ENCODE data around the gene MAML2. TPM values are rescaled to one million over a fixed set of nuclear protein-coding genes. Genes with fewer than 3 reads are reported as not detected.

MAML2 gene
- polyA plus RNA-seq, 3 donors, result 30.0 to 33.8 (median 30.9) TPM

- no peak for DNase-seq (ENCODE audit: low read depth in 3 of 3, low spot score in 2 of 3)
These were observed 232.7 kb downstream of the MAML2 start for GRCh38 chr11:96110302-96110701.

DNA sequence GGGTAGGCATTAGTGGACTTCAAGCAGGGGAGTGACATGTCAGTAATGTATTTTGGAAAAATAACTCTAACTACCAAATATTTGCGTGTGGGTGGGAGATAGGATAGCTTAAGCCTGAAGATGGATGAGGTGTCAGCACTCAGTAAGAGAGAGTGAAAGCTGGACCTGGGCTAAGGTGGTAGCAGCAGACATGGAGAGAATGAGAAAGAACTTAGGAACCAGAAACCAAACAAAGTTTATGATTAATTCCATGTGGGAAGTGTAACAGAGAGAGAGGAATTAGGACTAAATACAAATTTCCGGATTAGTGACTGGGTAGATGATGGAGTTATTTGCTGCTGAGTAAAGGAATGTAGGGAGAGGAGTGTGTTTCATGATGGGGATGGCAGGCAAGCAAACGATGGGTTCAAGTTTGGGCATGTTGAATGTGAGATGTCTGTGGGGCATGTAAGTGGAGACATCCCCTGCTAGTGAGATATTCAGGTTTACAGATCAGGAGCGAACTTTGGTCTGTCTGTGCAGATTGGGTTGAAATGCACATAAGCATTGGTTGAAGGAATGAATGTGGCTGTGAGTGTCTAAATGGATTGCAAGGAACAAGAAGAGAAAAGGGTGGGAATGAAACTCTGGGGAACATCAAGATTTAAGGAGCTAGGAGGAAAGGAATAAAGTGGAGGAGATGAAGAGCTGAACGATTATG, 233.5 kb downstream of the MAML2 start:
- DNase-seq (ENCODE audit: low read depth in 3 of 3, low spot score in 2 of 3), result no peak

DNA sequence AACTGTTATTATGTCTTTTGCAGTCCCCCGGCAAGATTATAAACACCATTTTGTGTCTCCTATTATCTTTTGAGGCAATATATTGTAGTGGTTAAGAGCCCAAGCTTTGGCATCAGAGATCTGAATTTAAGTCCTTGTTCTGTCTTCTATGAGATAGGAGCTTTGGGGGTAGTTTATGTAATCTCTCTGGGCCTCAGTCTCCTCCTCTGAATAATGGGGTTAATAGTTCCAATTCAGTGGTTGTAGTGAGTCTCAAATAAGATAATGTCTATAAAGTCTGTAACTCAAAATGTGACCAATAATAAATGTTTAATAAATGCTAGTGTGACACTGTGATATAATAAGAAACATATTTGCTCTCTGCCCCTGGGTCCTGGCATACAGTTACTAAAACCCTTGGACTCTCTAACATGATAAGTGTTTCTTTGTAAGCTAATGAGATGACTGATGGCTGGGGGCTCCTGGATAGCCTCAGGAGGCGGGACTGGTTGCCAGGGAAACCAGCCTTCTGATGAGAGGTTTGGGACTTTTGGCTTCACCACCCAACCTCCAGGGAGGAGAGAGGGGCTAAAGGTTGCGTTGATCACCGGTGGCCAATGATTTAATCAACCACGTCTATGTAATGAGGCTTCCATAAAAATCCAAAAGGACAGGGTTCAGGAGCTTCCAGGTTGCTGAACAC, 235.7 kb downstream of the MAML2 start:
- no peak for DNase-seq (ENCODE audit: low read depth in 3 of 3, low spot score in 2 of 3)

- no peak for DNase-seq (ENCODE audit: low read depth in 3 of 3, low spot score in 2 of 3)
These were observed 236.3 kb downstream of the MAML2 start for GRCh38 chr11:96106645-96107044.

- no peak for DNase-seq (ENCODE audit: low read depth in 3 of 3, low spot score in 2 of 3)
These were observed 237.1 kb downstream of the MAML2 start for GRCh38 chr11:96105944-96106343.

DNA sequence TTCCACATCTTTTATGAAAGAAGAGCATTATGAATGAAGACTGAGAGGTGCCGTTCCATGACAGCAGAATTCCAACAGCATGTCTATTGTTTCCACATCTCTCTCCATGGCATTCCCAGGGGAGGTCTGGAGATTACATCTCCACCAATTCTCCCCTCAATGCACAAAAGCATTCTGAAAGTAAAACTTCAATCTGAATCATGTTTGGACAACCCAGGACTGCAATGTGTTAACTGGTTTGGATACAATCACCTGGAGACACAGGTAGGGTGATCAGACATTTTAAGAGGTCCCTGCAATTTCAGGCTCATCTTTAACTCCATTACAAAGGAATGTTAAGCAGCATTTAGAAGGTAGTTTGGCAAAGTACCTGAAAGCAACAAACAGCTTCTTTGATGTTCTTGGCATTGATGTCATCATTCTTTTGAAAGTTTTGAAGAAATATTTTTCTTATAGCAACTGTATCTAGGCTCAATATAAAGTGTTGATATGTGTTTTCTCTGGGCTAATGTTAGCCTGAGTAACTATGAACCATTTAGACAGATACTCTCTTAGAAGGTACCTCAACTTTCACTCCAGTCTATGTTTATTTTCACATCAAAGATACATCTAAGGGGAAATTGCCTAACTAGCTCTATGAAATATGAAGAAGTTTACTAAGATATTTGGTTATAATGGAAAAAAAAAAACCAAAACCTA, 237.6 kb downstream of the MAML2 start:
- no peak for DNase-seq (ENCODE audit: low read depth in 3 of 3, low spot score in 2 of 3)

DNA sequence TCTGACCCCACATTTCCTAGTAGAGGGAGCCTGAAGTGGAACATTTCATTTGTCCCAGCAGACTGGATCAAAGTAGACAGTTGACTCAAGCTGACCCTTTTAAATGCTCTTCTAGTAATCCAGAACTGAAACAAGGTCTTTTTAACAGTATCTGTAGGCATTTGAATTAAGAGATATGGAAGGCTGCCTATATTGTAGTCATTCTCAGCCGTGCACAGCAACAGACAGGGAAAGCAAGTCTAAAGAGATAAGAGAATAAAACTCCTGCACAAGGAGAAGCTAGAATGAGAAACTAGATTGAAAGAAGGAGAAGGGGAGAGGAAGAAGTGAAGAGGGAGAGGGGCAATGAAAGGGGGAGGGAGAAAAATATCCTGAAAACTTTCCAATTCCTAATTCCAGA, 238.5 kb downstream of the MAML2 start:
- DNase-seq (ENCODE audit: low read depth in 3 of 3, low spot score in 2 of 3), result no peak

DNA sequence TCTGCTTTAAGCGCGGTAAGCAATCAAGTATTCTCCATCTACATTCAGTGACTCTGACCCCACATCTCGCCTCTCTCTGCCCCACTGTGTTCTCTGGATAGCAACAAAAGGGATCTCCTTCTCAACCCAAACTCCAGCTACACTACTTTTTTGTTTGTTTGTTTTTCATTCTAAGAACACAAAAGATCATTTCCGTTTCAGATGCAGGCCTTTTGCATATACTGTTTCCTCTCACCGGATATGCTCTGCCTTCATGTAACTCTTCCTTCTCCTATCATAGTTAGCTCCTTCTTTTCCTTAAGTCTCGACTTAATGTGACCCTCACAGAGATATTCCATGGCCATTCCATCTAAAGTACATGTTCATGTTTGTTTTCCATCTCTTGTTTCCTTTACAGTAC, 239.3 kb downstream of the MAML2 start:
- DNase-seq (ENCODE audit: low read depth in 3 of 3, low spot score in 2 of 3), result no peak

DNA sequence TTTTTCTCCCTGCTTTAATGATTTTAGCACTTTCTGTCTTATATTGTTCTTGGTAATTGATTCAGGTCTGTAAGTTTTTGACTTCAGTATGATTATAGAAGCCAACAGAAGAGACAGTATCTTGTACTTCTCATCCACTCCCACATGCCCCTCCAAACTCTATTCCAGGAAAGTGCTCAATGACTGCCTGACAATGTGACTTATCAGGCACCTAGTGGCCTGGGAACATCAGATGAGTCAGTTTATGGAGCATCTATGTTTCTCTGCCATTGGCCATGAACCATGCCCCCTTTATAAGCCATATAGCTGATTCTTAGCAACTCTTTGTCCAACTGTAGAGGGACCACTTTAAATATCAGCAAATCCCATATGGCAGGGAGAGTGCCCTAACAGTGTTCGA, 239.9 kb downstream of the MAML2 start:
- no peak for DNase-seq (ENCODE audit: low read depth in 3 of 3, low spot score in 2 of 3)

DNA sequence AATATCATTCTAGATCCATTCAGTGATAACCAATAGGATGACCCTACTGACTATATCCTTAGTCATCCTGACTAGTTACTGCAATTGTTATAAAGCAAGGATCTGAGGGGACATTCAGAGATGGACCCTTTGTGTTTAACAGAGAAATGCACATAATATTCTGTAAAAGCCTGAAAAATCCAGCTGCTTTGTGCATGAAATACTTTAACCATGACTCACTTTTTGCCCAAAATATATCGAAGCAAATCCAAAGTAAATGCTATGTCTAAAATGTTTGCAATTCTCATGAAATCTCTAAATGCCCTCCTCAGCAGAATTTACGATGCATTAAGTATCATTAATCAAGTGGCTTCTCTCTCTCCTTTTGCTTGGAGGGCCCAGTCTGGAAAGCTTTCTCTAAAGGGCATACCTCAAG, 240.3 kb downstream of the MAML2 start:
- DNase-seq (ENCODE audit: low read depth in 3 of 3, low spot score in 2 of 3), result no peak

DNA sequence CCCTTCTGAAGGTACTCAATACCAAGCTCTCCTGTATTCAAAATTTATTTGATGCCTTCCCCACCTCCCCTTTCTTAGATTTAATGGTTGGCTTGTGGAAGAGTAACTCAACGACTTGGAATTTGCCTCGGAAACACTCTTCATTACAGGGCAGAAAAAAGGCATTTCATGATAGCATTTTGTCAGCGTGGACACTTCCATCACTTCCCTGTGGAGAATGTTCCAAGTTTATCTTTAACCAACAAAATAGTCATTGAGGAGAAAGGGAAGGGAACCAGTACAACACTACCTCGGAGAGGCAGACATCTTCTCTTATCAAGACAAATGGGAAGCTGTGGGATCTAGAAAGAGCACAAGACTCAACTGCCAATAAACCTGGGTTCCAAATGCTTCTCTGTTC, 241.8 kb downstream of the MAML2 start:
- no peak for DNase-seq (ENCODE audit: low read depth in 3 of 3, low spot score in 2 of 3)

DNA sequence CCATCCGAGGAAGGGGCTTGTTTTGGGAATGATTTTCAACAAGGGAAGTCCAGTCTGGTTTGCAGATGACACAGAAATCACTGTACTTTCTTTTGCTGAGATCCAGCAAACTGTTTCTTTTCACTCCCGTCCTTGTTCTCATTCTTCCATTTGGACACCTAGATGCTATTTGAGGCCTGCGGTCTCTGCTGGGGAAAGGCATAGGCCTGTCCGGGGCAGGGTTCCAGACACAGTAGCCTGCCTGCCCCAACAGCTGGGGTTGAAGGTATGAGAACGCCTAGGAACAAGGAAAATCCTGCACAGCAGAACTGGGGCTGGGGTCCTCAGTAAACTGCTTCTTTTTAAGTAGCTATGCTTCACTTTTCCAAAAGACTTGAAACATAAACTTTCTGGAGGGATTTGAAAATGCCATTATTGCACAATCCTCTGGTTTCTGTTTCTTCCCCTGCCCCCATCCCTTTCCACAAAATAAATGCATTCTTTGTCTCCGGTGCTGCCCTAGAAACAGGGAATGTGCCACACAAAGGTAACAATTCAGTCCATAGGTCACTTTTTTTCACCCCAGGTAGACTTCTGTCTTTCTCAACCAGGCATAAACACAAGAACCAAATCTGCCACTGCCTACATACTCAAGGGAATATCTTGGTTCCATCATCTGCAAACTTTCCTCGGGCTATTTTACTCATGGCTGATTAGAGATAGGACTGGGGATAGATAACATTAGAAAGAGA, 244.3 kb downstream of the MAML2 start:
- DNase-seq (ENCODE audit: low read depth in 3 of 3, low spot score in 2 of 3), result no peak

DNA sequence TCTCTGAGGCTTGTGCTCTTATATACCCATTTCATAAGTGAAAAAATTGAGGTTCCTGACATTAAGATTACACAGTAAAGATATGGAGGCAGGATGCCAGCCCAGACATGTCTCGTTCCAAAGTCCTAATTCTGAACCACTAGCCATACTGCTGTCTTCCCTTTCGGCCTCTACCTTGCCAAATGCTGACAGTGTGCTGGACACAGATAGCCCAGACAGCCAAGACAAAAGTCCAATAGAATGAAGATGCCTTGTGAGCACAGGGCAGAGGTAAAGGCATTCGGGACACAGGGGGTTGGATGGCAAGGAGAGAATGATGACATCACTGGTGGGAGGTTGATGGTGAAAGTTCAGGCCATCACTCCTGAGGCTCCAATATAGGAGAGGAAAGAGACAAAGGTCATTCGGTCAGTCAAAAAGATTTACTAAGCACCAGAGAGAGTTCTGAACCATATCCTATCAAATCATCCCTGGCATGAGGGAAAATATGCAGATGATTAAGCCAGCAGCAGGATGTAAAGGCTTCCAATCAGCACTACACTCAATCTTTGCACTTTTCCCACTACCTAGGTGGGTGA, 245.1 kb downstream of the MAML2 start:
- DNase-seq (ENCODE audit: low read depth in 3 of 3, low spot score in 2 of 3), result no peak

DNA sequence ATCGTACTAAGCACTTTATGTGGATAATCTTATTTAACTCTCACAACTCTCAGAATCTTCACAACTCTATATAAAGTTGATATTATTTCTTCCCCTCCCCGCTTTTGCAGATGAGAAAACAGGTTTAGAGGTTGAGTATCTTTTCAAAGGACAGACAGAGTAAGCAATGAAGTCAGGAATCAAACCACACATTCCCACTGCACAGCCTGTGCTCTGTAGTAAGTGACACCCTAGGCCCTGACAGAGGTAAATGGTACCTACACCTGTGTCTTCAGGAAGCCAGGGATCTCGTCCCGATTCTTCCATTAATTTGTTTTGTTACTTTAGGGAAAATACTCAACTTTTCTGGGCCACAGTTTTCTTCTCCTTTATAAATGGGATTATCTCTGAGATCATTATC, 246.6 kb downstream of the MAML2 start:
- no peak for DNase-seq (ENCODE audit: low read depth in 3 of 3, low spot score in 2 of 3)

GRCh38 chr11:96095884-96096303, 247.1 kb downstream of the MAML2 start:
- DNase-seq (ENCODE audit: low read depth in 3 of 3, low spot score in 2 of 3), result no peak

GRCh38 chr11:96094156-96094555, 248.8 kb downstream of the MAML2 start:
- no peak for DNase-seq (ENCODE audit: low read depth in 3 of 3, low spot score in 2 of 3)

GRCh38 chr11:96092511-96092910, 250.5 kb downstream of the MAML2 start:
- no peak for DNase-seq (ENCODE audit: low read depth in 3 of 3, low spot score in 2 of 3)

- DNase-seq (ENCODE audit: low read depth in 3 of 3, low spot score in 2 of 3), result no peak
These were observed 251.5 kb downstream of the MAML2 start for GRCh38 chr11:96091476-96091875.

DNA sequence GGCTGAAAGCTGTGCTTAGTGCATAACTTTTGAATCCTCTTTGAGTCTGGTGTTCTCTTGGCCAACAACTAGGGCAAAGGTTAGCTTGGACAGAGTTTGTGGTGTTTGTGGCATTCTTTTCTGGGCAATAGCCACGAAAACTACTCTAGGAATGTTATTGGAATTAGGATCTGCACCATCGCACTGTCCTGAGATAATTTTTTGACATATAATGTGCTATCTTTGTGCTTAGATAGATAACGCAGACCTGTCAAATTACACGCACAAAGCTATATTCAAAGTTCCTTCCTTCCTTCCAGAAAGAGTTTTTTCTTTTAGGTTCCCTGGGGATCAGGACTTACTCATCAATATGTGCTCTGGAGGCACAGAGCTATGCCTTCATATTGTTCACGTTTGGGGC, 252.3 kb downstream of the MAML2 start:
- no peak for DNase-seq (ENCODE audit: low read depth in 3 of 3, low spot score in 2 of 3)

DNA sequence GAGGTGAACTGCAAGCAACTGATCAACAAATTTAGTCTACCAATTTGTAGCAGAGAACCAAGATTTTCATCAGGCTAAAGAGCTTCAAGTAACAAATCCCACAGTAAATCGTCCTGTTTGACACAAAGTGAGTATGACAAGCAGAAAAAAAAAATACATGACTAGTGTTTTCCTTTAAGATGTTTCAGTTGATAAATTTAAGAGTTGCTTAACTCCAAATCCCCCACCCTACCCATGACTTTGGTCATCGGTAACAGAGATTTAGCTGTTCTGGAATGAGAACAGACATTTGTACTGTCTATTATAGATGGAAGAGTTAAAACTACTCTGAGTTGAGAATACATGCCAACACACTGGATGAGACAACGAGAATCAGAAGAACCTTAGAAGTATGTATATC, 254.1 kb downstream of the MAML2 start:
- DNase-seq (ENCODE audit: low read depth in 3 of 3, low spot score in 2 of 3), result no peak

DNA sequence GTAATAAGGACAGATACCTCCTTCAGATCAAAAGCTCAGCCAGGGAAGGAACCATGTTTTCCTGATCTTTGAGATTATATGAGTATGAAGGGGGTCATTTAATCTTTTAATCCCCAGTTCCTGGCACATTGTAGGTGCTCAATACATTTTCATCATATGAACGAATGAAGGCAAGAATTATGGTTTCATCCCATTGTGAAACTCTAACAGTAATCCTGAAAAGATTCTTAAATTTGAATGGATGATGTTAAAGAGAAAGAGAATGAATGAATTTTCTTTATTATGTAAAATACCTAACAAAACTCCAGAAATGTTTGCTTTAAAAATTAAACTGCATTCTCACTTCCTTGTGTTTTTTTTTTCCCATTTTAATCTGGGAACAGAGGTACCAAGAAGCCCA, 256.9 kb downstream of the MAML2 start:
- DNase-seq (ENCODE audit: low read depth in 3 of 3, low spot score in 2 of 3), result no peak

Measured in right renal cortex interstitium (tissue), 3 donors.